Activated naive CD8-positive, alpha-beta T cell (primary cell): ENCODE measurements around the gene SF3B2.
A peak's percentile ranks its signal among the peaks of the same experiment; 100 is the strongest.
"Not testable (repeated sequence)": the region's sequence is repeated elsewhere in the genome, so short reads cannot be mapped to it uniquely, and the experiment has no call there.

ENCODE experiments used
- H3K27ac Mint-ChIP-seq: one replicate; pipeline ENCODE4 v1.8.0; 2021; ENCODE audit warnings: mixed read lengths
- H3K27me3 Mint-ChIP-seq: one replicate; pipeline ENCODE4 v1.8.0; 2021; ENCODE audit warnings: mixed read lengths
- H3K36me3 Mint-ChIP-seq: one replicate; pipeline ENCODE4 v1.8.0; 2021; ENCODE audit warnings: mixed read lengths
- H3K4me1 Mint-ChIP-seq: one replicate; pipeline ENCODE4 v1.8.0; 2021; ENCODE audit warnings: low read depth, mixed read lengths
- H3K4me3 Mint-ChIP-seq: one replicate; pipeline ENCODE4 v1.8.0; 2021; ENCODE audit warnings: mild to moderate bottlenecking, mixed read lengths
- H3K9me3 Mint-ChIP-seq: one replicate; pipeline ENCODE4 v1.8.0; 2021; ENCODE audit warnings: low read depth, mixed read lengths

The SF3B2 gene

DNA sequence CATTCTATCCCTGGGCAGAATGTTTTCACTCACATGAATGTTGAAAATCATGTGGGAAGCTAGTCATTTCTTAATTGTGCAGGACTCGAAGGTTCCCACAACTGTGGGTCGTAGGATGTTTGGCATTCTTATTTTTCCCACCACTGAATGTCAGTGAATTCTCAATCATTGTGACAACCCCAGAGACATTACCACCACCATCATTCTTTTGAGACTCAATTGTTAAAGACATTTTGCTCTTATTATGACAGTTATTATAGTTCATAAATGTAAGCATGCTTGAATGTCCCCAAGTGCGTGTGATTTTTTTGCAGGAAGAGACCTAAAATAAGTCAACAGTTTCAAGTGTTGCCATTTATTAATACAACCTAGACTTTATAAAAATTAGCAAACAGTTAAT is 36.9 kb downstream of the SF3B2 start:
- Mint-ChIP-seq H3K4me3 (no peak overlapping the region), H3K9me3 (no peaks in the 10 kb centered on the region), H3K27me3 (no peaks in the 10 kb centered on the region), H3K4me1 (peaks cover 61% of the 10 kb centered on the region), H3K36me3 (no peaks in the 10 kb centered on the region), H3K27ac (peak overlapping the region; percentile 30)

DNA sequence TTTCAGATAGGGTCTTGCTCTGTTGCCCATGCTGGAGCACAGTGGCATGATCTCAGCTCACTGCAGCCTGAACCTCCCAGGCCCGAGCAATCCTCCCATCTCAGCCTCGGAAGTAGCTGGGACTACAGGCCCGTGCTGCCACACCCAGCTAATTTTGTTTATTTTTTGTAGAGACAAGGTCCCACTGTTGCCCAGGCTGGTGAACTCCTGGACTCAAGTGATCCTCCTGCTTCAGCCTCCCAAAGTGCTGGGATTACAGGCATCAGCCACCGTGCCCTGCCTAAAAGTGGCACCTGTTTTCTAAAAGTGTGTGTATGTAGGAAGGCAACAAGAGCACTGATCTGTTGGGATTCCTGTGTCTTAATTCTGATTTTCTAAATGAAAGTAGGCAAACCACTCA is 38.1 kb downstream of the SF3B2 start:
- H3K27ac Mint-ChIP-seq: no peak overlapping the region
- H3K27me3 Mint-ChIP-seq: no peaks in the 10 kb centered on the region
- H3K9me3 Mint-ChIP-seq: no peaks in the 10 kb centered on the region
- H3K4me3 Mint-ChIP-seq: no peak overlapping the region
- H3K4me1 Mint-ChIP-seq: peaks cover 49% of the 10 kb centered on the region
- H3K36me3 Mint-ChIP-seq: no peaks in the 10 kb centered on the region

DNA sequence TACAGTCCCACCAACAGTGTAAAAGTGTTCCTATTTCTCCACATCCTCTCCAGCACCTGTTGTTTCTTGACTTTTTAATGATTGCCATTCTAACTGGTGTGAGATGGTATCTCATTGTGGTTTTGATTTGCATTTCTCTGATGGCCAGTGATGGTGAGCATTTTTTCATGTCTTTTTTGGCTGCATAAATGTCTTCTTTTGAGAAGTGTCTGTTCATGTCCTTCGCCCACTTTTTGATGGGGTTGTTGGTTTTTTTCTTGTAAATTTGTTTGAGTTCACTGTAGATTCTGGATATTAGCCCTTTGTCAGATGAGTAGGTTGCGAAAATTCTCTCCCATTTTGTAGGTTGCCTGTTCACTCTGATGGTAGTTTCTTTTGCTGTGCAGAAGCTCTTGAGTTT is 40.0 kb downstream of the SF3B2 start:
- not testable (repeated sequence) for H3K27ac Mint-ChIP-seq, H3K4me3 Mint-ChIP-seq, H3K9me3 Mint-ChIP-seq, H3K36me3 Mint-ChIP-seq, H3K27me3 Mint-ChIP-seq
- H3K4me1 Mint-ChIP-seq: peaks cover 41% of the 10 kb centered on the region

DNA sequence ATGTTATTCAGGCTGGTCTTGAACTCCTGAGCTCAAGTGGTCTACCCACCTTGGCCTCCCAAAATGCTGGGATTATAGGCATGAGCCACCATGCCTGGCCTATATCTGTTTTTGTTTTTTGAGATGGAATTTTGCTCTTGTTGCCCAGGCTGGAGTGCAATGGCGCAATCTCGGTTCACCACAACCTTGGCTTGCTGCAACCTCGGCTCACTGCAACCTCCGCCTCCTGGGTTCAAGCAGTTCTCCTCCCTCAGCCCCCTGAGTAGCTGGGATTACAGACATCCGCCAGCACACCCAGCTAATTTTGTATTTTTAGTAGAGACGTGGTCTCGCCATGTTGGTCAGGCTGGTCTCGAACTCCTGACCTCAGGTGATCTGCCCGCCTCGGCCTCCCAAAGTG is 47.6 kb downstream of the SF3B2 start:
- Mint-ChIP-seq H3K27ac (peak overlapping the region; percentile 96), H3K4me1 (peaks cover 58% of the 10 kb centered on the region)
- not testable (repeated sequence) for H3K9me3 Mint-ChIP-seq, H3K27me3 Mint-ChIP-seq, H3K36me3 Mint-ChIP-seq, H3K4me3 Mint-ChIP-seq

DNA sequence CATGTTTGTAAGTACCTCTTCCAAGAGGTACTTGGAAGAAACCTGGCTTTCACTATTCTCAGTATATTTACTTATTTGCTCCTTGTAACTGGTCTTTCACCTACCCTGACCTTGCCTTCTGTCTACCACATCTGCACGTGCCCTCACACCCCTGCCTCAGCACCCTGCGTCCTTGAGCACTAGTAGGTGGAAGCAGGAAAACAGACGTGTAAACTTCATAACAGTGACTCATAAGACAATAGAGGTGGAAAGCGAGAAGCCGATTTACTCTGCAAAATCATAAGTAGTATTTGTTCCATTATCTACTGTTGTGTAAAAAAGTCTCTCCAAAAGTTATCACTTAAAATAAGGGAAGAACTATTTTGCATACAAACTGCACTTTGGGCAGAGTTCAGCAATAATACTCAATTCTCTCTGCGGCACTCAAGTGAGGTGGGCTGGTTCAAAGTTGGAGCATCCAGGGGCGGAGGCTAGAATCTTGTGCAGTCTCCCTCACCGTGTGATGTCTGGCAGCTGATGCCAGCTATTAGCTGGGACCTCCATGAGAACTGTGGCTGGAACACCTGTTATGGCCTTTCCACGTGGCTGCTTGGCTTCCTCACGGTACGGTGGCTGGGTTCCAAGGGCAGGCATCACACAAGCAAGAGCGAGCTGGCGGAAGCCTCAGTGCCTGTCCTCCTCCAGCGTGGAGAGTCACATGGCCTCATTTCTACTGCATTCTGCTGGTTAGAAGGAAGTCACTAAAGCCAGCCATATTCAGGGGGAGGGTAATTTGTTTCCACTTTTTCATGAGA is 48.3 kb downstream of the SF3B2 start:
- H3K4me1 Mint-ChIP-seq: peaks cover 65% of the 10 kb centered on the region
- H3K36me3 Mint-ChIP-seq: peaks cover 2% of the 10 kb centered on the region
- no peaks in the 10 kb centered on the region for H3K27me3 Mint-ChIP-seq
- peak overlapping the region; percentile 92 for H3K4me3 Mint-ChIP-seq
- no peaks in the 10 kb centered on the region for H3K9me3 Mint-ChIP-seq
- H3K27ac Mint-ChIP-seq: peak overlapping the region; percentile 96

DNA sequence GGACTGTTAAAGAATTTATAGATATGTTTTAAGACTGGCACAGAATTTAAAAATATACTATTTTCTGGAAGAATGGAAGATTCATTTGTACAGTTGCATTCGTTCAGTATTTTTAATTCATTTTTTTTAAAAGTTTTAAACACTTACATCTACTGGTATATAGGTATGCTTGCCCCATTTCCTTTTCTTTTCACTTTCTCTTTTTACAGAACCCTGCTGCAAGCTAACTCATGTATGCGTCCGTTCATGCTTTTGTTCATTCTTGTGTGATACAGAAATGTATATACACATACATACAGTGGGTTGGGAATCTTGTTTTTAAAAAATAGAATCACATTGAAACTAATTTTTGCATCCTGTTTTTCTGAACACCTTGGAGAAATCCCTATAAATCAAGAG is 48.9 kb downstream of the SF3B2 start:
- Mint-ChIP-seq H3K27me3 (no peaks in the 10 kb centered on the region), H3K4me3 (peak overlapping the region; percentile 92), H3K4me1 (peaks cover 71% of the 10 kb centered on the region), H3K27ac (peak overlapping the region; percentile 96), H3K9me3 (no peaks in the 10 kb centered on the region), H3K36me3 (peaks cover 2% of the 10 kb centered on the region)

DNA sequence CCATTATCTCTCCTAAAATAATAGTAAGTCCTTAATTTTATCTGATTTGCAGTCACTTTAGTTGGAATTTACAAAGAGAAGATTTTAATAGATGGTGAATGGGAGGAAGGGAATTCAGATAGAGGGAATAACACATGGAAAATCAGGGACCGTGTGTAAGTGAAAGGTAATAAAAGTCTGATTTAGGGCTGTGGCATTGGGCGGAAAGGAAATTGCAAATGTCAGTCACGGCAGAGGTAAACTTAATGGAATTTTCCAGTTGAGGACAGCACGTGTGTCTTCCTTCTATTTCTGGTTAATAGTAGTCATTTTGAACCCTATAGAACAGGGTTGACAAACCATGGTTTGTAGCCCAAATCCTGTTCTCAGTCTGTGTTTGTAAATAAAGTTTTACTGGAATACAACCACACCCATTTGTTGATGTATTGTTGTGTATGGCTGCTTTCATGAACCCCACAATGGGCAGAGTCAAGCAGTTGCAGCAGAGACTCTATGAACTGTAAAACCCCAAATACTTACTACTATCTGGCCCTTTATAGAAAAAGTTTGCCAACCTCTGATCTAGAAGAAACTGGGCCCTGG is 52.0 kb downstream of the SF3B2 start:
- Mint-ChIP-seq H3K4me3 (peak overlapping the region; percentile 63), H3K36me3 (peaks cover 9% of the 10 kb centered on the region), H3K27me3 (no peaks in the 10 kb centered on the region), H3K9me3 (no peaks in the 10 kb centered on the region), H3K27ac (peak overlapping the region; percentile 93), H3K4me1 (peaks cover 77% of the 10 kb centered on the region)

DNA sequence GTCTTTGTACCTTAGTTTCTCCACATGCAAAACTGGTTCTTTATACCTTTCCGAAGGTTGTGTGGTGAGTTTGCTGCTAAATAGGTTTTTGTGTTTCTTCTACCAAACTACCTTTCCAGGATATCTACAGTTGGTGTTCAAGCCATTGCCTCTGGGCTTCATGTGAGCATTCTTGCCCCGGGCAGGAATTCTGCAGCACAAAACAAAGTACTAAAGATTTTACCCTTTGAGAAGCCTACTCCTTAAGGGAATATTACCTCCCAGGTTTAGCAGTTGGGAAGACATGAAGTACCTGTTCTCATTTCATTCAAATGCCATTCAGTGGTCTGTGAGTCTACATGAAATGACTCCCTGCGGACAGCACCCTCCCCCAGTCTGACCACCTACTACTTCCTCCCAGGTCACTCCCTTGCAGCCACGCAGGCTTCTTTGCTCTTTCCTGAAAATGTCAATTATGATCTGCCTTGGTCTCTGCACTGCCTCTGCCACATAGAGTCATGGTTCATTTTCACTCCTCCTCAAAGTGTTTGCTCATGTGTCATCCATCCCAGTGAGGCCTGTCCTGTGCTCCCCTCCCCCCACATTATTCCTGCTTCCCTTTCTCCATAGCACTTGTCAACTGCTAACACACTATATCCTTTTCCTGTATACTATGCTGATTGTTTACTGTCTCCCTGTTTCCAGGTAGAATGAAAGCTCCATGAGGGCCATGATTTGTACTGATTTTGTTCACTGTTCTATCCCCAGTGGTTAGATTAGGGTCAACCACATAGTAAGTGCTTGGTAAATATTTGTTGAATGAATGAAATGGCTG is 54.8 kb downstream of the SF3B2 start:
- peak overlapping the region; percentile 69 for H3K4me3 Mint-ChIP-seq
- peaks cover 13% of the 10 kb centered on the region for H3K36me3 Mint-ChIP-seq
- no peaks in the 10 kb centered on the region for H3K27me3 Mint-ChIP-seq
- H3K9me3 Mint-ChIP-seq: no peaks in the 10 kb centered on the region
- H3K4me1 Mint-ChIP-seq: peaks cover 83% of the 10 kb centered on the region
- peak overlapping the region; percentile 85 for H3K27ac Mint-ChIP-seq

DNA sequence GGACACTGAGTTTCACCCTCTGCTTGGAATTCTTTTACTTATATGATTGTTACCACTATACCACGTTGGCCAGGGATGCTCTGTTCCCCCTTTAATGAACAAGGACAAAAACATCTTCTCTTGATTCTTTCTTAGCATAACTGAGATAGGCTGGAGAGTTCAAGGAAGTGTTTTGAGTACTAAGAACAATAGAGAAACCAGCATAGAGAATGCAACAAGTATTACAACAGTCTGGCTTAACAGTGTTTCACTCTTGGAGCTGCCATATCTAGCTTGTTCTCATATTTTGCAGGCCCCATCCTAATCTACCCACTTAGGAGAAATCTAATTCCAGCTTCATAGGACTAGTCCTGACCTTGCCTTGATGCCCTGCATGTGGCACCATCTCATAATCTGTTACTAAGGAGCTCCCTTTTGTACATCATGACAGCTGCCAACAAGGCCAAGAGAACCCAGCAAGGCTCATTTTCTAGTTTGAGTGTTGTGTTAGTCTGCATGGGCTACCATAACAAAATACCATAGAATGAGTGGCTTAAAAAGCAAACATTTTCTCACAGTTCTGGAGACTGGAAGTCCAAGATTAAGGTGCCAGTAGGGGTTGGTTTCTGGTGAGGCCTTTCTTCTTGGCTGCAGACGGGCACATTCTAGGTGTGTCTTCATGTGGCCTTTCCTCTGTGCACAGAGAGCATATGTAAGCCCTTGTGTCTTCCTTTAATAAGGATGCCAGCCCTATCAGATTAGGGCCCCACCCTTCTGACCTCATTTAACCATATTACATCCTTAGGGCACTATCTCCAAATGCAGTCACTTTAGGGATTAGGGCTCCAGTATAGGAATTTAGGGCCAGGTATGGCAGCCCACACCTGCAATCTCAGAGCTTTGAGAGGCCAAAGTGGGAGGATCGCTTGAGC is 55.7 kb downstream of the SF3B2 start:
- Mint-ChIP-seq H3K9me3 (no peaks in the 10 kb centered on the region), H3K27ac (peak overlapping the region; percentile 87), H3K36me3 (peaks cover 13% of the 10 kb centered on the region), H3K27me3 (no peaks in the 10 kb centered on the region), H3K4me3 (peak overlapping the region; percentile 69), H3K4me1 (peaks cover 89% of the 10 kb centered on the region)

DNA sequence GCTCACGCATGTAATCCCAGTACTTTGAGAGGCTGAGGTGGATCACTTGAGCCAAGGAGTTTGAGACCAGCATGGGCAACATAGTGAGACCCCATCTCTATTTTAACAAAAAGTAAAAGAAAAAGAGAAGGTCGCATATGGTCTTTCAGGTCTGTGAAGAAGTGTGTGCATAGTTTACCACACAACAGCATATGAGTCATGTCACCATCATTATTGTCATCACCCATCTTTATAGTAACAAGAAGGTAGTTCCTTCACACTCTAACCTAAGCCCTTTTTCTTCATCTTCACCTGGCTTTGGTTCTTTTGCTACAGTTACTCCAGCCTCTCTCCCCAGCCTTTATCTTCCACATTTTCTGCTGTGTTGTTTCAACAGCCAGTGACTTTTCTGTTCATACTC is 57.1 kb downstream of the SF3B2 start:
- peaks cover 10% of the 10 kb centered on the region for H3K36me3 Mint-ChIP-seq
- H3K27me3 Mint-ChIP-seq: no peaks in the 10 kb centered on the region
- peak overlapping the region; percentile 87 for H3K27ac Mint-ChIP-seq
- peaks cover 93% of the 10 kb centered on the region for H3K4me1 Mint-ChIP-seq
- H3K4me3 Mint-ChIP-seq: peak overlapping the region; percentile 25
- no peaks in the 10 kb centered on the region for H3K9me3 Mint-ChIP-seq

DNA sequence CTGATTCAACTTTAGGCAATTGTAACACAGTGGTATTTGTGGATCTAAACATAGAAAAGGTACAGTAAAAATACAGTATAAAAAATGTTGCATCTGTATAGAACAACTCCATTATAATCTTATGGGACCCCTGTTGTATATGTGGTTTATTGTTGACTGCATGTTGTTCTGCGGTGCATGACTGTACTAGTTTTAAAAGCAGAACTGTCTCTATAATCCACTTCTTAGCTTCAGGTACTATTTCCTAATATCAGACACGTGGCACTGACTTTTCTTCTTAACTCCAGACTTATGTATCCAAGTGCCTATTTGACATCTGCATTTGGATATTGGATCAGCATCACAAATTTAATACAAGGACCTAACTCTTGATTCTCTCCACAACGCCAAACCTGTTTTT is 59.0 kb downstream of the SF3B2 start:
- no peaks in the 10 kb centered on the region for H3K9me3 Mint-ChIP-seq
- peaks cover 10% of the 10 kb centered on the region for H3K36me3 Mint-ChIP-seq
- H3K27ac Mint-ChIP-seq: peak overlapping the region; percentile 89
- no peaks in the 10 kb centered on the region for H3K27me3 Mint-ChIP-seq
- H3K4me3 Mint-ChIP-seq: peak overlapping the region; percentile 45
- peaks cover 92% of the 10 kb centered on the region for H3K4me1 Mint-ChIP-seq

DNA sequence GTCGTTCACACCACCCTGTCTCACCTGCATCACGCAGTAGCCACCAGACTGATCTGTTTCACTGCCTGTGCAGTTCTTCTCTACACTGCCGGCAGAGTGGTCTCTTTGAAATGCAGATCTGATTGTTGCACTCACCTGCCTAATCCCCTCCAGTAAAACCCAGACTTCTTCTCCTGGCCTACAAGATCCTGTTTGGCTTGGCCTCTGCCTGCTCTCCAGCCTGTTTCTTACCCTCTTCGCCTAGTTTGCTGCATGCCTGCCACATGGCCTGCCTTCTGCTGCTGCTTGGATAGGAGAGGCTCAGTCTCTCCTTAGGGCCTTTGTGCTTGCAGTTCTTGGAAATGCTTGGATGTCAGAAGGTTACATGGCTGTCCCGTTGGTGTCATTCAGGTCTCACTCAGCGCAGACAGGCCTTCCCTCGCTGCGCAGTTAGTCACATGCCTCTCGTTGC is 59.9 kb downstream of the SF3B2 start:
- peaks cover 96% of the 10 kb centered on the region for H3K4me1 Mint-ChIP-seq
- peak overlapping the region; percentile 89 for H3K27ac Mint-ChIP-seq
- no peaks in the 10 kb centered on the region for H3K27me3 Mint-ChIP-seq
- H3K4me3 Mint-ChIP-seq: peak overlapping the region; percentile 25
- H3K36me3 Mint-ChIP-seq: peaks cover 8% of the 10 kb centered on the region
- no peaks in the 10 kb centered on the region for H3K9me3 Mint-ChIP-seq

DNA sequence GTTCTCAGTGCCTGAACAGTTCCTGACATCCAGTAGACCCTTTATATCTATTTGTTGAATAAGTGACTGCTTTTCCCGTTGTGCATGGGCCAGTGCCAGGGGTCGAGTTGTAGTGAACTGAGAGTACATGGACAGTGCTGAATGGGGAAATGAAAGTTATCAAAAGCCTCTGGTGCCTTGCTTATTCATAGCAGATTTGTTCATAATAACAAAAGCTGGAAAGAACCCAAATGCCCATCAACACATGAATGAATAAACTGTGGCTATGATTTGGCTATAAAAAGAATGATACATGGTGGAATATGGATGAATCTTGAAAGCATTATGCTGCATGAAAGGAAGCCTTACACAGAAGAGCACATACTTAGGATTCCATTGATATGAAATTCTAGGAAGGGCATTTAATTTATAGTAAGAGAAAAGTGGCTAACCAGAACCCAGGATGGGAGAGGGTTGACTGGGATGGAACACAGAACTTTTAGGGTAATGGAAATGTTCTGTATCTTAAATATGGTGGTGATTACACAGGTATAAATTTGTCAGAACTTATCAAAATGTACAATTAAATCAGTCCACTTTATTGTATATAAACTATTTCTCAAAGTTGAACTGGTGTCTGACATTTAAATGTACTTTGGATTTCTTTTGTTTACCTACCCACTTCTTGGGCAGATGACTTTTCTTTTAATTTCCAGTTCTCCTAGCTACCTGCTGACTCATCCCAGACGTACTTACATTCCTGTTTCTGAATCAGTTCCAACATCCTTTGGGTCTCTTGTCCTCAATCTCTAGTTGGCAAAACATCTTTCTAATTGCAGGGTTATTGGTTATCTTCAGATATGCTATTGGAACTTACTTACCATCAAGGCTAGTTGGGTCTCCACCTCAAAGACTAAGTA is 60.7 kb downstream of the SF3B2 start:
- H3K9me3 Mint-ChIP-seq: no peaks in the 10 kb centered on the region
- H3K27me3 Mint-ChIP-seq: no peaks in the 10 kb centered on the region
- peaks cover 3% of the 10 kb centered on the region for H3K36me3 Mint-ChIP-seq
- H3K4me3 Mint-ChIP-seq: peak overlapping the region; percentile 73
- H3K27ac Mint-ChIP-seq: peak overlapping the region; percentile 89
- H3K4me1 Mint-ChIP-seq: peaks cover 96% of the 10 kb centered on the region

DNA sequence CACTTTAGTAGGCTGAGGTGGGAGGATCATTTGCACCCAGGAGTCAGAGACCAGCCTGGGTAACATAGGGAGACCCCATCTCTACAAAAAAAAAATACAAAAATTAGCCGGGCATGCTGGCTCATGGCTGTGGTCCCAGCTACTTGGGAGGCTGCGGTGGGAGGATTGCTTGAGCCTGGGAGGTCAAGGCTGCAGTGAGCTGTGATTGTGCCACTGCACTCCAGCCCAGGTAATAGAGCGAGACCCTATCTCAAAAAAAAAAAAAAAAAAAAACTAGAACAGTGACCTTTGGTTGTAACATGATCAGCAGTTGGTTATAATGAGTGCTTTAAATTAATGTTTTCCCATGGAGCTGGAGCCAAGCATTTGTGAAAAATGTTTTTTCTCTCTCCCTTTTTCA is 62.8 kb downstream of the SF3B2 start:
- H3K9me3 Mint-ChIP-seq, H3K36me3 Mint-ChIP-seq, H3K27me3 Mint-ChIP-seq: not testable (repeated sequence)
- Mint-ChIP-seq H3K4me1 (peaks cover 93% of the 10 kb centered on the region), H3K27ac (peak overlapping the region; percentile 93), H3K4me3 (peak overlapping the region; percentile 81)
